ENCODE measurements around the gene RNF166. TPM values are rescaled to one million over a fixed set of nuclear protein-coding genes. Genes with fewer than 3 reads are reported as not detected.

RNF166 gene
- total RNA-seq, 2 donors from 2014 or later, result 24.2 to 27.2 TPM

- Histone ChIP-seq H3K4me1 (ENCODE audit: control insufficient read depth, insufficient read depth, low read length) (no peaks in the 10 kb centered on the region), H3K36me3 (ENCODE audit: control insufficient read depth, insufficient read depth, low read length) (peaks cover under 1% of the 10 kb centered on the region), H3K27me3 (ENCODE audit: control insufficient read depth, insufficient read depth, low read length, poor library complexity, severe bottlenecking) (no peaks in the 10 kb centered on the region), H3K9me3 (ENCODE audit: control insufficient read depth, low read length) (no peaks in the 10 kb centered on the region), H3K27ac (ENCODE audit: low read depth, low read length) (peak overlapping the region; percentile 17), H3K4me3 (ENCODE audit: low read length) (no peak overlapping the region), H3K9ac (ENCODE audit: extremely low read depth, low read length, poor library complexity, severe bottlenecking) (no peak overlapping the region)
- WGBS, 2 experiments (ENCODE audit: insufficient coverage in 1 of 2, insufficient read length in 1 of 2), result 89 to 91% methylated on average over 15 to 17 of the region's 18 CpGs
- no peak for DNase-seq
- Mint-ChIP-seq H3K9me3 (no peaks in the 10 kb centered on the region), H3K27ac (no peak overlapping the region), H3K4me1 (peaks cover 8% of the 10 kb centered on the region), H3K36me3 (ENCODE audit: low read depth) (peaks cover 6% of the 10 kb centered on the region), H3K27me3 (ENCODE audit: insufficient read depth) (no peaks in the 10 kb centered on the region), H3K4me3 (no peak overlapping the region)
- TF ChIP-seq, protein P1, sequence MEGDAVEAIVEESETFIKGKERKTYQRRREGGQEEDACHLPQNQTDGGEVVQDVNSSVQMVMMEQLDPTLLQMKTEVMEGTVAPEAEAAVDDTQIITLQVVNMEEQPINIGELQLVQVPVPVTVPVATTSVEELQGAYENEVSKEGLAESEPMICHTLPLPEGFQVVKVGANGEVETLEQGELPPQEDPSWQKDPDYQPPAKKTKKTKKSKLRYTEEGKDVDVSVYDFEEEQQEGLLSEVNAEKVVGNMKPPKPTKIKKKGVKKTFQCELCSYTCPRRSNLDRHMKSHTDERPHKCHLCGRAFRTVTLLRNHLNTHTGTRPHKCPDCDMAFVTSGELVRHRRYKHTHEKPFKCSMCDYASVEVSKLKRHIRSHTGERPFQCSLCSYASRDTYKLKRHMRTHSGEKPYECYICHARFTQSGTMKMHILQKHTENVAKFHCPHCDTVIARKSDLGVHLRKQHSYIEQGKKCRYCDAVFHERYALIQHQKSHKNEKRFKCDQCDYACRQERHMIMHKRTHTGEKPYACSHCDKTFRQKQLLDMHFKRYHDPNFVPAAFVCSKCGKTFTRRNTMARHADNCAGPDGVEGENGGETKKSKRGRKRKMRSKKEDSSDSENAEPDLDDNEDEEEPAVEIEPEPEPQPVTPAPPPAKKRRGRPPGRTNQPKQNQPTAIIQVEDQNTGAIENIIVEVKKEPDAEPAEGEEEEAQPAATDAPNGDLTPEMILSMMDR (conservative IDR thresholded peaks at IDR 0.05), result no peak
Measured at GRCh38 chr16:88711750-88712340, 5.6 kb upstream of the RNF166 start.

- Histone ChIP-seq H3K27ac (ENCODE audit: low read depth, low read length) (no peak overlapping the region), H3K4me1 (ENCODE audit: control insufficient read depth, insufficient read depth, low read length) (no peaks in the 10 kb centered on the region), H3K36me3 (ENCODE audit: control insufficient read depth, insufficient read depth, low read length) (no peaks in the 10 kb centered on the region), H3K9ac (ENCODE audit: extremely low read depth, low read length, poor library complexity, severe bottlenecking) (no peak overlapping the region), H3K27me3 (ENCODE audit: control insufficient read depth, insufficient read depth, low read length, poor library complexity, severe bottlenecking) (no peaks in the 10 kb centered on the region), H3K4me3 (ENCODE audit: low read length) (no peak overlapping the region), H3K9me3 (ENCODE audit: control insufficient read depth, low read length) (no peaks in the 10 kb centered on the region)
- TF ChIP-seq, protein P1 (conservative IDR thresholded peaks at IDR 0.05), result no peak
- DNase-seq, result no peak
- Mint-ChIP-seq H3K27me3 (ENCODE audit: insufficient read depth) (no peaks in the 10 kb centered on the region), H3K9me3 (no peaks in the 10 kb centered on the region), H3K4me3 (no peak overlapping the region), H3K4me1 (peaks cover 8% of the 10 kb centered on the region), H3K27ac (no peak overlapping the region), H3K36me3 (ENCODE audit: low read depth) (peaks cover 2% of the 10 kb centered on the region)
- WGBS, 2 experiments (ENCODE audit: insufficient coverage in 1 of 2, insufficient read length in 1 of 2), result 89 to 93% methylated on average over 10 to 15 of the region's 16 CpGs
Measured at GRCh38 chr16:88710556-88710955, 4.3 kb upstream of the RNF166 start.

GRCh38 chr16:88706965-88707826 lies 988 bp upstream of the RNF166 start:
- H3K9ac ChIP-seq (ENCODE audit: extremely low read depth, low read length, poor library complexity, severe bottlenecking), result peak overlapping the region; percentile 76
- no peaks in the 10 kb centered on the region for H3K27me3 ChIP-seq (ENCODE audit: control insufficient read depth, insufficient read depth, low read length, poor library complexity, severe bottlenecking)
- Mint-ChIP-seq H3K4me3 (peak overlapping the region; percentile 76), H3K27me3 (ENCODE audit: insufficient read depth) (no peaks in the 10 kb centered on the region), H3K9me3 (no peaks in the 10 kb centered on the region), H3K36me3 (ENCODE audit: low read depth) (no peaks in the 10 kb centered on the region), H3K4me1 (peaks cover 13% of the 10 kb centered on the region), H3K27ac (no peak overlapping the region)
- 59 to 71% methylated on average over 13 to 17 of the region's 17 CpGs for WGBS, 2 experiments (ENCODE audit: insufficient coverage in 1 of 2, insufficient read length in 1 of 2)
- DNase-seq, result no peak
- peaks cover 6% of the 10 kb centered on the region for H3K4me1 ChIP-seq (ENCODE audit: control insufficient read depth, insufficient read depth, low read length)
- H3K27ac ChIP-seq (ENCODE audit: low read depth, low read length), result no peak overlapping the region
- H3K9me3 ChIP-seq (ENCODE audit: control insufficient read depth, low read length), result no peaks in the 10 kb centered on the region
- TF ChIP-seq, protein P1 (conservative IDR thresholded peaks at IDR 0.05), result no peak
- no peaks in the 10 kb centered on the region for H3K36me3 ChIP-seq (ENCODE audit: control insufficient read depth, insufficient read depth, low read length)
- peak overlapping the region; percentile 98 for H3K4me3 ChIP-seq (ENCODE audit: low read length)

Measured in endodermal cell (in vitro differentiated cells).